ENCODE measurements around the gene CENPM.

GRCh38 chr22:41922940-41923594, 23.9 kb downstream of the CENPM start:
- TF ChIP-seq POLR2AphosphoS5 (IDR thresholded peaks at IDR 0.05) (no peak), CTCF (IDR thresholded peaks at IDR 0.05) (no peak)
